HepG2 (cell line): ENCODE data around the gene SEC14L1. TPM values are rescaled to one million over a fixed set of nuclear protein-coding genes. Genes with fewer than 3 reads are reported as not detected.
A peak's percentile ranks its signal among the peaks of the same experiment; 100 is the strongest.

Source experiments
- FOXP1 ChIP-seq, 2 experiments: fragments of 450-650 bp in 1 of 2; IDR thresholded peaks; 2 replicates each; pipeline ENCODE4 v1.6.1; 2017 to 2018; ENCODE audit warnings: antibody characterized with exemption in 1 of 2
- HBP1 ChIP-seq: IDR thresholded peaks from 2 replicates; pipeline ENCODE4 v1.6.1; 2016; ENCODE audit warnings: low read depth, control low read depth
- HOMEZ ChIP-seq: IDR thresholded peaks from 2 replicates; pipeline ENCODE4 v1.6.1; 2016; ENCODE audit warnings: low read depth
- PITX1 ChIP-seq: sonication (generic); formaldehyde crosslinking; IDR thresholded peaks from 2 replicates; pipeline ENCODE4 v1.5.1; 2020; ENCODE audit warnings: mild to moderate bottlenecking, missing genetic modification reagents
- SALL1 ChIP-seq: sonication (generic); formaldehyde crosslinking; IDR thresholded peaks from 2 replicates; pipeline ENCODE4 v1.8.0; 2022; ENCODE audit warnings: mild to moderate bottlenecking, missing genetic modification reagents
- SOX13 ChIP-seq, 3 experiments: fragments of 450-650 bp in 1 of 3; sonication (generic) in 1 of 3; formaldehyde crosslinking in 1 of 3; IDR thresholded peaks in 2 of 3; conservative IDR thresholded peaks in 1 of 3; 2 replicates each; pipeline versions ENCODE4 v1.5.0 to v1.6.1; 2016 to 2020; ENCODE audit warnings: antibody characterized with exemption in 1 of 3, mild to moderate bottlenecking in 1 of 3, missing compliant biosample characterization in 1 of 3, missing genetic modification reagents in 1 of 3, moderate library complexity in 1 of 3
- ZKSCAN1 ChIP-seq: fragments of 150-350 bp; IDR thresholded peaks from 2 replicates; pipeline ENCODE4 v1.6.1; 2014; ENCODE audit warnings: low read length
- ZNF180 ChIP-seq: sonication (generic); formaldehyde crosslinking; IDR thresholded peaks from 2 replicates; pipeline ENCODE4 v1.4.0; 2020; ENCODE audit warnings: low read depth, missing genetic modification reagents, borderline replicate concordance
- polyA plus RNA-seq, 8 experiments: library from polyadenylated mRNA; depleted of rRNA in 3 of 8; stranded (reverse) in 7 of 8; unstranded in 1 of 8; fragments of >200 nt; fragmentation: Illumina TruSeq in 4 of 8; extraction: Trizol in 4 of 8; gene quantifications; 2 replicates each; pipeline versions ENCODE4 v1.2.1 to v1.2.3, GENCODE V29; 2011 to 2016; ENCODE audit warnings: low read depth in 4 of 8, missing spikeins in 1 of 8, mixed read lengths in 1 of 8; ENCODE audit not compliant: insufficient read depth in 1 of 8
- total RNA-seq, 5 experiments: library from RNA; depleted of rRNA; stranded (reverse); fragments of >200 nt; fragmentation: Illumina TruSeq; extraction: Trizol; gene quantifications; 2 replicates each; pipeline ENCODE4 v1.2.3, GENCODE V29; 2016; ENCODE audit warnings: low read depth in 1 of 5
- TF ChIP-seq, protein P1 (sequence below): sonication (generic); formaldehyde crosslinking; conservative IDR thresholded peaks from 2 replicates; pipeline ENCODE4 v1.4.0; 2020; ENCODE audit warnings: mild to moderate bottlenecking, missing genetic modification reagents, moderate library complexity
- TF ChIP-seq, protein P2 (sequence below): sonication (generic); formaldehyde crosslinking; IDR thresholded peaks from 2 replicates; pipeline ENCODE4 v1.8.0; 2022; ENCODE audit warnings: missing genetic modification reagents, mild to moderate bottlenecking, borderline replicate concordance
- TF ChIP-seq, protein P3 (sequence below): sonication (generic); formaldehyde crosslinking; IDR thresholded peaks from 2 replicates; pipeline ENCODE4 v1.4.0; 2020; ENCODE audit warnings: missing genetic modification reagents, borderline replicate concordance

The SEC14L1 gene
- total and polyA plus RNA-seq, 2 of the 13 experiments (the other 11 are each of a cell fraction or from before 2014, with no cell fraction given): 26.3 to 43.9 TPM

DNA sequence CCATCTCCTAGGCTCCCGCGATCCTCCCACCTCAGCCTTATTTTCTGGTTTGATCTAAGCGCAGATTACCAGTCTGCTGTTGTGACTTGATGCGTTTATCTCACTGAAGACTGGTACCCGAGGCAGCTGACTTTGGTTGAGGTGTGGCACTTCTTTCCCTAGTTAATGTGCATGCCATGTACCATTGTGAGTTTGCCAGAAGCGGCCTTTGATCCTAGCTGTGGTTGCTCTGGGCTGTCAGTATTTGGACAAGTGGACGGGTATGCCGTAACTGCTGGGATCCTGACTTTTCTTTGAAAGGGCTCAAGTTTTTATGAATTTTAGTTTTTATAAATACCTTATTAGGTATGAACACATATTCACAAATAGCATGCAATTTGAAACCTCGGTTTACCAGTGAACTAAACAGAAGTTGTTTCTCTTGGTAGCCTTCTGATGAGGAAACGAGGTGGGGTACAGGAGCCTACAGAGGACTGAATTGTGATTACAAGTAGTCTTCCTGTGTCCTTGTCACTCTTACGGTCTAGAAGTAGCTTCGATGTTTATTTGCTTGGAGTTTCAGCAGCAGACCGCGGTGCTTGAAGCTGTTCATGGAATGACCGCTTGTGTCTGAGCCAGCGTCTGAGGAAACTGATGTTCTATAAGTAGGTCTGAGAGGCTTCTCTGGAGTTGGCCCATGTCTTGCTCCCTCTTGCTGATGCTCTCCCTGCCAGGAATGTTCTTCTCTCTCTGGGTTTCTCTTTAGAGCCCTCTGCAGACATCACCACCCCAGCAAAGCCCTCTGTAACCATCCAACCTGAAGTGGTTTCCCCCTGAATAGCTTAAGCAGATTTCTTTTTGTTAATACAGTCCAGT lies 40.0 kb downstream of the SEC14L1 start (continued):
- TF ChIP-seq, protein P1, sequence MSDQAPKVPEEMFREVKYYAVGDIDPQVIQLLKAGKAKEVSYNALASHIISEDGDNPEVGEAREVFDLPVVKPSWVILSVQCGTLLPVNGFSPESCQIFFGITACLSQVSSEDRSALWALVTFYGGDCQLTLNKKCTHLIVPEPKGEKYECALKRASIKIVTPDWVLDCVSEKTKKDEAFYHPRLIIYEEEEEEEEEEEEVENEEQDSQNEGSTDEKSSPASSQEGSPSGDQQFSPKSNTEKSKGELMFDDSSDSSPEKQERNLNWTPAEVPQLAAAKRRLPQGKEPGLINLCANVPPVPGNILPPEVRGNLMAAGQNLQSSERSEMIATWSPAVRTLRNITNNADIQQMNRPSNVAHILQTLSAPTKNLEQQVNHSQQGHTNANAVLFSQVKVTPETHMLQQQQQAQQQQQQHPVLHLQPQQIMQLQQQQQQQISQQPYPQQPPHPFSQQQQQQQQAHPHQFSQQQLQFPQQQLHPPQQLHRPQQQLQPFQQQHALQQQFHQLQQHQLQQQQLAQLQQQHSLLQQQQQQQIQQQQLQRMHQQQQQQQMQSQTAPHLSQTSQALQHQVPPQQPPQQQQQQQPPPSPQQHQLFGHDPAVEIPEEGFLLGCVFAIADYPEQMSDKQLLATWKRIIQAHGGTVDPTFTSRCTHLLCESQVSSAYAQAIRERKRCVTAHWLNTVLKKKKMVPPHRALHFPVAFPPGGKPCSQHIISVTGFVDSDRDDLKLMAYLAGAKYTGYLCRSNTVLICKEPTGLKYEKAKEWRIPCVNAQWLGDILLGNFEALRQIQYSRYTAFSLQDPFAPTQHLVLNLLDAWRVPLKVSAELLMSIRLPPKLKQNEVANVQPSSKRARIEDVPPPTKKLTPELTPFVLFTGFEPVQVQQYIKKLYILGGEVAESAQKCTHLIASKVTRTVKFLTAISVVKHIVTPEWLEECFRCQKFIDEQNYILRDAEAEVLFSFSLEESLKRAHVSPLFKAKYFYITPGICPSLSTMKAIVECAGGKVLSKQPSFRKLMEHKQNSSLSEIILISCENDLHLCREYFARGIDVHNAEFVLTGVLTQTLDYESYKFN (CRISPR knock-in tag): peak; percentile 56
- peak; percentile 78 for TF ChIP-seq SALL1 (CRISPR knock-in tag)
- no peak for TF ChIP-seq ZNF180
- peak; percentile 17; the same call in 1 of the 2 replicates for TF ChIP-seq HOMEZ
- no peak for TF ChIP-seq FOXP1 (IDR thresholded peaks at IDR 0.05)
- TF ChIP-seq FOXP1 (CRISPR knock-in tag; IDR thresholded peaks at IDR 0.05): peak; percentile 38; the same call in 1 of the 2 replicates
- no peak for TF ChIP-seq ZKSCAN1
- peak; percentile 35; the same call in 1 of the 2 replicates for TF ChIP-seq PITX1 (CRISPR knock-in tag)
- TF ChIP-seq, protein P2, sequence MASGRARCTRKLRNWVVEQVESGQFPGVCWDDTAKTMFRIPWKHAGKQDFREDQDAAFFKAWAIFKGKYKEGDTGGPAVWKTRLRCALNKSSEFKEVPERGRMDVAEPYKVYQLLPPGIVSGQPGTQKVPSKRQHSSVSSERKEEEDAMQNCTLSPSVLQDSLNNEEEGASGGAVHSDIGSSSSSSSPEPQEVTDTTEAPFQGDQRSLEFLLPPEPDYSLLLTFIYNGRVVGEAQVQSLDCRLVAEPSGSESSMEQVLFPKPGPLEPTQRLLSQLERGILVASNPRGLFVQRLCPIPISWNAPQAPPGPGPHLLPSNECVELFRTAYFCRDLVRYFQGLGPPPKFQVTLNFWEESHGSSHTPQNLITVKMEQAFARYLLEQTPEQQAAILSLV: no peak
- TF ChIP-seq HBP1 (CRISPR knock-in tag): 0 out of 2 replicates have a peak, but pooled peaks have one; percentile 69
- TF ChIP-seq SOX13 (IDR thresholded peaks at IDR 0.05): no peak
- TF ChIP-seq SOX13 (CRISPR knock-in tag; conservative IDR thresholded peaks at IDR 0.05 in 1 of 2, IDR thresholded peaks at IDR 0.05 in 1 of 2): peak in 1 of 2 experiments; percentile 70; a peak in 2 of 4 replicates
- TF ChIP-seq, protein P3, sequence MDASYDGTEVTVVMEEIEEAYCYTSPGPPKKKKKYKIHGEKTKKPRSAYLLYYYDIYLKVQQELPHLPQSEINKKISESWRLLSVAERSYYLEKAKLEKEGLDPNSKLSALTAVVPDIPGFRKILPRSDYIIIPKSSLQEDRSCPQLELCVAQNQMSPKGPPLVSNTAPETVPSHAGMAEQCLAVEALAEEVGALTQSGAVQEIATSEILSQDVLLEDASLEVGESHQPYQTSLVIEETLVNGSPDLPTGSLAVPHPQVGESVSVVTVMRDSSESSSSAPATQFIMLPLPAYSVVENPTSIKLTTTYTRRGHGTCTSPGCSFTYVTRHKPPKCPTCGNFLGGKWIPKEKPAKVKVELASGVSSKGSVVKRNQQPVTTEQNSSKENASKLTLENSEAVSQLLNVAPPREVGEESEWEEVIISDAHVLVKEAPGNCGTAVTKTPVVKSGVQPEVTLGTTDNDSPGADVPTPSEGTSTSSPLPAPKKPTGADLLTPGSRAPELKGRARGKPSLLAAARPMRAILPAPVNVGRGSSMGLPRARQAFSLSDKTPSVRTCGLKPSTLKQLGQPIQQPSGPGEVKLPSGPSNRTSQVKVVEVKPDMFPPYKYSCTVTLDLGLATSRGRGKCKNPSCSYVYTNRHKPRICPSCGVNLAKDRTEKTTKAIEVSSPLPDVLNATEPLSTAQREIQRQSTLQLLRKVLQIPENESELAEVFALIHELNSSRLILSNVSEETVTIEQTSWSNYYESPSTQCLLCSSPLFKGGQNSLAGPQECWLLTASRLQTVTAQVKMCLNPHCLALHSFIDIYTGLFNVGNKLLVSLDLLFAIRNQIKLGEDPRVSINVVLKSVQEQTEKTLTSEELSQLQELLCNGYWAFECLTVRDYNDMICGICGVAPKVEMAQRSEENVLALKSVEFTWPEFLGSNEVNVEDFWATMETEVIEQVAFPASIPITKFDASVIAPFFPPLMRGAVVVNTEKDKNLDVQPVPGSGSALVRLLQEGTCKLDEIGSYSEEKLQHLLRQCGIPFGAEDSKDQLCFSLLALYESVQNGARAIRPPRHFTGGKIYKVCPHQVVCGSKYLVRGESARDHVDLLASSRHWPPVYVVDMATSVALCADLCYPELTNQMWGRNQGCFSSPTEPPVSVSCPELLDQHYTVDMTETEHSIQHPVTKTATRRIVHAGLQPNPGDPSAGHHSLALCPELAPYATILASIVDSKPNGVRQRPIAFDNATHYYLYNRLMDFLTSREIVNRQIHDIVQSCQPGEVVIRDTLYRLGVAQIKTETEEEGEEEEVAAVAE (CRISPR knock-in tag): no peak; the same call in 1 of the 2 replicates
